Epithelial cell of esophagus (primary cell): ENCODE measurements around the gene ALDH1L1.

Experiments used
- DNase-seq: peaks from one replicate; pipeline ENCODE4 v3.0.0; 2010; ENCODE audit warnings: low read depth
- H3K4me3 ChIP-seq: 2 replicates; pipeline ENCODE4 v1.5.1; 2011; ENCODE audit warnings: mild to moderate bottlenecking, low read length, control low read depth
- CTCF ChIP-seq: IDR thresholded peaks from 2 replicates; pipeline ENCODE4 v1.5.1; 2011; ENCODE audit warnings: low read depth, mild to moderate bottlenecking, low read length, control low read depth, inconsistent platforms; ENCODE audit not compliant: insufficient read depth; ENCODE audit errors: missing control alignments

The ALDH1L1 gene

GRCh38 chr3:126105691-126106187, 74.6 kb downstream of the ALDH1L1 start:
- no peak for TF ChIP-seq CTCF
- no peak overlapping the region for H3K4me3 ChIP-seq
- DNase-seq: no peak

GRCh38 chr3:126104742-126105605, 75.4 kb downstream of the ALDH1L1 start:
- no peak for TF ChIP-seq CTCF
- H3K4me3 ChIP-seq: no peak overlapping the region
- DNase-seq: no peak

- no peak for TF ChIP-seq CTCF
- H3K4me3 ChIP-seq: no peak overlapping the region
- DNase-seq: no peak
Measured at GRCh38 chr3:126104028-126104635, 76.3 kb downstream of the ALDH1L1 start.

GRCh38 chr3:126103121-126104027, 77.0 kb downstream of the ALDH1L1 start:
- H3K4me3 ChIP-seq: no peak overlapping the region
- no peak for DNase-seq
- TF ChIP-seq CTCF: no peak

GRCh38 chr3:126102530-126102951, 77.8 kb downstream of the ALDH1L1 start:
- no peak overlapping the region for H3K4me3 ChIP-seq
- DNase-seq: no peak
- no peak for TF ChIP-seq CTCF

GRCh38 chr3:126102011-126102410, 78.4 kb downstream of the ALDH1L1 start:
- TF ChIP-seq CTCF: no peak
- H3K4me3 ChIP-seq: no peak overlapping the region
- DNase-seq: no peak
